ENCODE data around the gene SLMAP.

- TF ChIP-seq CTCF (IDR thresholded peaks at IDR 0.05) (no peak), CREM (CRISPR knock-in tag; IDR thresholded peaks at IDR 0.05) (no peak), MAX (CRISPR knock-in tag; IDR thresholded peaks at IDR 0.05) (no peak), ATF2 (CRISPR knock-in tag; IDR thresholded peaks at IDR 0.05; ENCODE audit: borderline replicate concordance, low read depth) (no peak), SMAD3 (CRISPR knock-in tag; IDR thresholded peaks at IDR 0.05; ENCODE audit: borderline replicate concordance) (no peak), TP53 (CRISPR knock-in tag; IDR thresholded peaks at IDR 0.05) (no peak), E2F5 (CRISPR knock-in tag; IDR thresholded peaks at IDR 0.05) (no peak), USF2 (CRISPR knock-in tag; IDR thresholded peaks at IDR 0.05) (no peak), ZNF416 (CRISPR knock-in tag; IDR thresholded peaks at IDR 0.05) (no peak), KAT7 (CRISPR knock-in tag; IDR thresholded peaks at IDR 0.05; ENCODE audit: borderline replicate concordance) (no peak), CREB1 (CRISPR knock-in tag; IDR thresholded peaks at IDR 0.05) (no peak)
Observed at GRCh38 chr3:57855943-57856342, 99.8 kb downstream of the SLMAP start.

Measured in WTC11 (cell line).